ENCODE results near the gene CSF2RB. TPM values are rescaled to one million over a fixed set of nuclear protein-coding genes. Genes with fewer than 3 reads are reported as not detected.

Gene CSF2RB
- total and polyA plus RNA-seq, 2 of the 13 experiments (the other 11 are each of a cell fraction or from before 2014, with no cell fraction given), result not detected

- Histone ChIP-seq H3K36me3 (replicated peaks in 1 of 2; ENCODE audit: control insufficient read depth in 1 of 2, insufficient read depth in 2 of 2, low read length in 2 of 2) (no peaks in the 10 kb centered on the region), H3K4me2 (ENCODE audit: low read depth, low read length) (no peak overlapping the region), H3K27me3 (ENCODE audit: control insufficient read depth in 1 of 2, insufficient read depth in 2 of 2, low read length in 2 of 2) (peaks cover 5 to 27% of the 10 kb centered on the region in 2 experiments; a peak in 4 of 5 replicates), H3K9ac (ENCODE audit: insufficient read depth, low read depth, low read length) (no peak overlapping the region), H3K27ac (ENCODE audit: extremely low read length, insufficient read depth, low read length) (no peak overlapping the region), H3K9me3 (ENCODE audit: low read length) (no peaks in the 10 kb centered on the region), H3K4me1 (ENCODE audit: insufficient read depth, low read length) (no peaks in the 10 kb centered on the region), H3K79me2 (ENCODE audit: insufficient read depth, low read length) (no peaks in the 10 kb centered on the region), H2AFZ (ENCODE audit: low read length) (no peak overlapping the region), H3K4me3 (replicated peaks in 1 of 3; ENCODE audit: insufficient read depth in 1 of 3, low read depth in 2 of 3, low read length in 3 of 3) (no peak overlapping the region), H4K20me1 (ENCODE audit: insufficient read depth, low read length) (no peaks in the 10 kb centered on the region)
- TF ChIP-seq ATF1 (CRISPR knock-in tag; IDR thresholded peaks at IDR 0.05) (no peak), ZNF619 (CRISPR knock-in tag; IDR thresholded peaks at IDR 0.05) (no peak), YY1 (IDR thresholded peaks at IDR 0.05; ENCODE audit: insufficient read depth, insufficient replicate concordance, low read depth, low read length) (no peak), ZNF556 (CRISPR knock-in tag; IDR thresholded peaks at IDR 0.05; ENCODE audit: borderline replicate concordance) (no peak), GMEB2 (CRISPR knock-in tag; IDR thresholded peaks at IDR 0.05; ENCODE audit: low read depth) (no peak), RFXANK (CRISPR knock-in tag; IDR thresholded peaks at IDR 0.05) (no peak), PPARG (CRISPR knock-in tag; conservative IDR thresholded peaks at IDR 0.05) (no peak), STAG1 (CRISPR knock-in tag; IDR thresholded peaks at IDR 0.05) (no peak), ZNF12 (CRISPR knock-in tag; IDR thresholded peaks at IDR 0.05) (no peak), TMF1 (CRISPR knock-in tag; IDR thresholded peaks at IDR 0.05; ENCODE audit: low read depth) (no peak), ATAD3A (CRISPR knock-in tag; IDR thresholded peaks at IDR 0.05) (no peak), ZKSCAN5 (CRISPR knock-in tag; IDR thresholded peaks at IDR 0.05) (no peak), ZNF251 (CRISPR knock-in tag; IDR thresholded peaks at IDR 0.05) (no peak), EED (CRISPR knock-in tag; IDR thresholded peaks at IDR 0.05) (no peak)
- no TSS peak for BruUV-seq (replicated peaks)
- WGBS (ENCODE audit: low lambda C conversion rate), result 12% methylated on average over 13 of the region's 13 CpGs
- ChIA-PET CTCF (ENCODE audit: low intra/inter-chr PET ratio, low total read pairs) (no interaction called here), POLR2A (no interaction called here)
- intact Hi-C loops (cut with micrococcal nuclease; ENCODE audit: unreplicated experiment), result no loop called here
- in situ Hi-C loops (cut with HindIII; ENCODE audit: extremely low pct_ligation_motif_present, low pct_unique_long_range_greater_than_20kb), result no loop called here
- DNase-seq (ENCODE audit: low spot score), result no peak
- no peak for FAIRE-seq
- ATAC-seq, result no peak
These were observed 1.4 kb upstream of the CSF2RB start for GRCh38 chr22:36911887-36912661.

All from HepG2 (cell line).